Measurements from ENCODE around the gene BCAS3.

- TF ChIP-seq POLR2AphosphoS5 (IDR thresholded peaks at IDR 0.05) (no peak), CTCF (IDR thresholded peaks at IDR 0.05) (no peak)
Measured at GRCh38 chr17:61431594-61432311, 754.1 kb downstream of the BCAS3 start.

Measured in transverse colon (tissue), 4 donors.